ENCODE measurements around the gene NET1.
"Not testable (repeated sequence)": the region's sequence is repeated elsewhere in the genome, so short reads cannot be mapped to it uniquely, and the experiment has no call there.

NET1 gene

DNA sequence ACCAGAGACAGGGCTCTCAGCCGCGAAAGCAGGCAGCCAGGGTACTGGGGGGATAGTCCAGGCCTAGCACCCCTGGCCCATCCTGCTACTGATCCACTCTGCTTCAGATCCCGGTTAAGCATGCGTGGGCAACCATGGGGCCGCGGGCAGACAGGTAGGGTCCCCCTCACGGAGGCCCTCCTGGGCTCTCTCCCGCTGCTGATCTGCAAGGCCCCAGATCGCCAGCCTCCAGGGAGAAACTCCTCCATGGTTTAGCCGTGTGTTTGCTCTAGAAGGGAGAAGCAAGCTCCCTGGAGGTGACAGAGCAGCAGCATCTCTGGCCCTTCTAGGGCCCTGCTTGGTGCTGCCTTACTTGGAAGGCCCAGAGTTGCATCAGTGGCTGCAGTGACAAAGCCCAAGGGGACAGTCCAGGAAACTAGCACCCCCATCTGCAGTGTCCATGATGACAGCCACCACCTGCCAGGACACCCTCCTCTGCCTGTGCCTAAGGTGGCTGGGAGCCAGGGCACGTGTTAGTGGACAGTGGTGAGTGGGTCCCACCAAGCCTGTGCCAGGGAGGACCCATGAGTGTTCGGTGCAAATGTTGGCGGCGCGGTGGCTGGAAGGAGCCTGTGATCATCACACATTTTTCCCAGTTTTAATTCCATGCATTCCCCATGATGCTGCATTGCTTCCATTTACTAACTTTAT lies 57.9 kb downstream of the NET1 start:
- no peak for DNase-seq (ENCODE audit: low read depth)
- TF ChIP-seq, protein P1, sequence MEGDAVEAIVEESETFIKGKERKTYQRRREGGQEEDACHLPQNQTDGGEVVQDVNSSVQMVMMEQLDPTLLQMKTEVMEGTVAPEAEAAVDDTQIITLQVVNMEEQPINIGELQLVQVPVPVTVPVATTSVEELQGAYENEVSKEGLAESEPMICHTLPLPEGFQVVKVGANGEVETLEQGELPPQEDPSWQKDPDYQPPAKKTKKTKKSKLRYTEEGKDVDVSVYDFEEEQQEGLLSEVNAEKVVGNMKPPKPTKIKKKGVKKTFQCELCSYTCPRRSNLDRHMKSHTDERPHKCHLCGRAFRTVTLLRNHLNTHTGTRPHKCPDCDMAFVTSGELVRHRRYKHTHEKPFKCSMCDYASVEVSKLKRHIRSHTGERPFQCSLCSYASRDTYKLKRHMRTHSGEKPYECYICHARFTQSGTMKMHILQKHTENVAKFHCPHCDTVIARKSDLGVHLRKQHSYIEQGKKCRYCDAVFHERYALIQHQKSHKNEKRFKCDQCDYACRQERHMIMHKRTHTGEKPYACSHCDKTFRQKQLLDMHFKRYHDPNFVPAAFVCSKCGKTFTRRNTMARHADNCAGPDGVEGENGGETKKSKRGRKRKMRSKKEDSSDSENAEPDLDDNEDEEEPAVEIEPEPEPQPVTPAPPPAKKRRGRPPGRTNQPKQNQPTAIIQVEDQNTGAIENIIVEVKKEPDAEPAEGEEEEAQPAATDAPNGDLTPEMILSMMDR (conservative IDR thresholded peaks at IDR 0.05; ENCODE audit: low read depth, low read length), result no peak
- H3K4me3 ChIP-seq (ENCODE audit: low read depth, low read length), result no peak overlapping the region

DNA sequence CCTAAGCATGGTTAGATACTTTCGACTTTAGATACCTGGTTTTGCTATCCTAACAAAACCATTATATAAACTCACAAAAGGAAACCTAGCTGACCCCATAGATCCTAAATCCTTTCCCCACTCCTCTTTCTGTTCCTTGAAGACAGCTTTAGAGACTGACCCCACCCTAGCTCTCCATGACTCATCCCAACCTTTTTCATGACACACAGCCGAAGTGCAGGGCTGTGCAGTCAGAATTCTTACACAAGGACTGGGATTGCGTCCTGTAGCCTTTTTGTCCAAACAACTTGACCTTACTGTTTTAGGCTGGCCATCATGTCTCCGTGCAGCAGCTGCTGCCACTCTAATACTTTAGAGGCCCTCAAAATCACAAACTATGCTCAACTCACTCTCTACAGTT lies 62.3 kb downstream of the NET1 start:
- peak; percentile 25 for DNase-seq (ENCODE audit: low read depth)
- H3K4me3 ChIP-seq (ENCODE audit: low read depth, low read length), result not testable (repeated sequence)

DNA sequence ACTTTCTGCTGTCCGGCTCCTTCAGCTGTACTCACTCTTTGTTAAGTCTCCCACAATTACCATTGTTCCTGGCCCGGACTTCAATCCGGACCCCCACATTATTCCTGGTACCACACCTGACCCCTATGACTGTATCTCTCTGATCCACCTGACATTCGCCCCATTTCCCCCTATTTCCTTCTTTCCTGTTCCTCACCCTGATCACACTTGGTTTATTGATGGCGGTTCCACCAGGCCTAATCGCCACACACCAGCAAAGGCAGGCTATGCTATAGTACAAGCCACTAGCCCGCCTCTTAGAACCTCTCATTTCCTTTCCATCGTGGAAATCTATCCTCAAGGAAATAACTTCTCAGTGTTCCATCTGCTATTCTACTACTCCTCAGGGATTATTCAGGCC lies 62.7 kb downstream of the NET1 start:
- H3K4me3 ChIP-seq (ENCODE audit: low read depth, low read length); DNase-seq (ENCODE audit: low read depth): not testable (repeated sequence)

DNA sequence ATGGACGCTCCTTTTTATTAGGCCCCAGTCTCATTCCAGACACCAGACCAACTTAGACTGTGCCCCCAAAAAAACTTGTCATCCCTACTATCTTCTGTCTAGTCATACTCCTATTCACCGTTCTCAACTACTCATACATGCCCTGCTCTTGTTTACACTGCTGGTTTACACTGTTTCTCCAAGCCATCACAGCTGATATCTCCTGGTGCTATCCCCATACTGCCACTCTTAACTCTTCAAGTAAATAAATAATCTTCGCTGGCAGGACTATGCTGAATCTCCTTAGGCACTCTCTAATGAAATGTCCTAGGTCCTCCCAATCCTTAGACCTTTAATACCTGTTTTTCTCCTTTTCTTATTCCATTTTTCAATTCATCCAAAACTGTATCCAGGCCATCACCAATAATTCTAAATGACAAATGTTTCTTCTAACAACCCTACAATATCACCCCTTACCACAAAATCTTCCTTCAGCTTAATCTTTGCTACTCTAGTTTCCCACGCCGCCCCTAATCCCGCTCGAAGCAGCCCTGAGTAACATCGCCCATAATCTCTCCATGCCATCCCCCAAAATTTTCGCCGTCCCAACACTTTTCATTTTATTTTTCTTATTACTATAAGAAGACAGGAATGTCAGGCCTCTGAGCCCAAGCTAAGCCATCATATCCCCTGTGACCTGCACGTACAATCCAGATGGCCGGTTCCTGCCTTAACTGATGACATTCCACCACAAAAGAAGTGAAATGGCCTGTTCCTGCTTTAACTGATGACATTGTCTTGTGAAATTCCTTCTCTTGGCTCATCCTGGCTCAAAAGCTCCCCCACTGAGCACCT lies 63.8 kb downstream of the NET1 start:
- not testable (repeated sequence) for H3K4me3 ChIP-seq (ENCODE audit: low read depth, low read length); DNase-seq (ENCODE audit: low read depth)

DNA sequence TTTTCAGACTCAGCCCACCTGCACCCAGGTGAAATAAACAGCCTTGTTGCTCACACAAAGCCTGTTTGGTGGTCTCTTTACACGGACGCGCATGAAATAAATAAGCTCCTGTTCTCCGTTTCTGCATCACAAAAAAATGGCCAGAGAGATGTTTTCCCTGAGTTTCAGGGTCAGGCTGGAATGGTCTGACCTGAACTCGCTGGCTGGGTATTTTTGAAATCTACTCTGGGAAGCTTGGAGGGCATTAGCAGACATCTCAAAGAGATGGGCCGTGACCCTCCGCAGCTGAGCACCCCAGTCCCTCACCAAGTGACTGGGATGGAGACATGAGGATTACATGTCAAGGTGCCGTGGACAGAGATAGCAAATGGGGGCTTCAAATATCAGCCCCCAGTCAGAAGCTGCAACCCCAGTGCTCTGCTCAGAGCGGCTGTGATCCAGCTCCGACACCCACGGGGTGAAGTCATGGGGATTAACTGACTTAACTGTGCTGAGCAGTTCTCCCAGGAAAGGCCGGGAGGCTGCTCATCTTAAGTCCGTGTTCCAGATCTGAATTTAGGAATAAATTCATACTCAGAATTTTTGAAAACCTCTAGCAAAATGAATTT lies 64.7 kb downstream of the NET1 start:
- DNase-seq (ENCODE audit: low read depth), result no peak
- TF ChIP-seq, protein P1 (conservative IDR thresholded peaks at IDR 0.05; ENCODE audit: low read depth, low read length), result no peak
- no peak overlapping the region for H3K4me3 ChIP-seq (ENCODE audit: low read depth, low read length)

DNA sequence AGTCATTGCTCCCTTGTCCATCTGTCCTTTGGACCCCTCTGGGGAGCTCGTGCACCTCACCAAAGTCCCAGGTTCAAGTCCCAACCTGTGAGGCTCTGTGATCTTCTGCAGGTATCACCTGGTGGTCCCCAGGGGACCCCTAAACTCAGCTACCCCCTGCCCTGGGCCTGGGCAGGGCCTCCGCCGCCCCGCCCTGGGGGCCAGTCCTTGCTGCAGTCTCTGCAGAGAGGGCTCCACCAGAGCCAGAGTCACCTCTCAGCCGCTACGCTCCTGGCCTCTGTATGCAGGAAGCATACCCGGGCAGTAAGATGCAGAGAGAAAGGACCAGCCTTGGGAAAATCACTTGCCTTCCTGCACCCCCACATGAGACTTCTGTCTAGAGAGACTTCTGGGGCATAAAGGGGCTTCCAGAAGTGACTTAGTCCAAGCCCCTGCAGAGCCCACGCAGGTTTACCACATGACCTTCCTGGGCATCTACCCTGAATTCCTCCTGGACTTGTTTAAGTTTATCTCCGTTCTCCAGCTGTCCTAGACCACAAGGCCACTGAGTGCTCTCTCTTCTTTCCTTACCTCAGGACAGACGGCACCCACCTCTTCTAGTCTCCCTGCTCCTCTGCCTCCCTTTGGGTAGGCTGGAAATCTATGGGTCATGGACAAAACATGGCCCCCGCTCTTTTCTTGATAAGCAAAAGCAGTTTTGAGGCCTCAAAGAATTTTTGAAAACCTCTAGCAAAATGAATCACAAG lies 65.8 kb downstream of the NET1 start:
- no peak for DNase-seq (ENCODE audit: low read depth)
- TF ChIP-seq, protein P1 (conservative IDR thresholded peaks at IDR 0.05; ENCODE audit: low read depth, low read length), result no peak
- no peak overlapping the region for H3K4me3 ChIP-seq (ENCODE audit: low read depth, low read length)

DNA sequence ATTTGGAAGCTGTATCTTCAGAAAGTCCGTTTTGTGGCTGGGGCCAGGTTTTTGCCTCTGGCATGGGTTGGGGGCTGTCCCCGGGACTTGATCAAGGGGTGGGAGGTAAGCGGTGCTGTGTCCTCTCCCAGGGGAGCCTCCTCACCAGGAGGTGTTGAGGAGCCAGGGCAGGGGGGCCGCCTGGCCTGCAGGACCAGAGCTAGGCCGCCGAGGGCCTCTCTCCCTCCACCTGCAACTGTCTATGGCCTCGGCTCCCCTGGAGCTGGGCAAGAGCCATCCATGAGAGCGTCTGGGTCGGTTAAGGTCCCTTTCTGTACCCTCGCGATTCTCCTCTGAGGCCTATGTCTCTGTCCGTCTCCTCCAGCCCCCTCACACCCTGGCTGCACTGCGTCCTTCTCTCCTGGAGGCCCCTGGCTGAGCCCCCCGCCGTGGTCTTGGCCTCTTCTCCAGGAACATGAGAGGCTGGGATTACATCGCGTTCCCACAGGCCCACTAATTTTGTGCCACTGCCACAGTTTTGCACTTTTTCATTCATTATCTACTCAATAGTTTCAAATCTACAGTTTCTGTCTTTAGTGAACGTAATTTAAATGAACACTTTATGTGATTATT lies 66.4 kb downstream of the NET1 start:
- TF ChIP-seq, protein P1 (conservative IDR thresholded peaks at IDR 0.05; ENCODE audit: low read depth, low read length), result no peak
- H3K4me3 ChIP-seq (ENCODE audit: low read depth, low read length), result no peak overlapping the region
- DNase-seq (ENCODE audit: low read depth), result no peak
